Measurements from ENCODE around the gene PDE4DIP.
"Not testable (repeated sequence)": the region's sequence is repeated elsewhere in the genome, so short reads cannot be mapped to it uniquely, and the experiment has no call there.

PDE4DIP gene

GRCh38 chr1:148844220-148844619 lies at the start of gene PDE4DIP:
Gene PDE4DIP, plus strand, starts transcription at chr1:148844428. Its CDS starts 347 bp downstream, at chr1:148844775.
- DNase-seq = peak; percentile 30

DNA sequence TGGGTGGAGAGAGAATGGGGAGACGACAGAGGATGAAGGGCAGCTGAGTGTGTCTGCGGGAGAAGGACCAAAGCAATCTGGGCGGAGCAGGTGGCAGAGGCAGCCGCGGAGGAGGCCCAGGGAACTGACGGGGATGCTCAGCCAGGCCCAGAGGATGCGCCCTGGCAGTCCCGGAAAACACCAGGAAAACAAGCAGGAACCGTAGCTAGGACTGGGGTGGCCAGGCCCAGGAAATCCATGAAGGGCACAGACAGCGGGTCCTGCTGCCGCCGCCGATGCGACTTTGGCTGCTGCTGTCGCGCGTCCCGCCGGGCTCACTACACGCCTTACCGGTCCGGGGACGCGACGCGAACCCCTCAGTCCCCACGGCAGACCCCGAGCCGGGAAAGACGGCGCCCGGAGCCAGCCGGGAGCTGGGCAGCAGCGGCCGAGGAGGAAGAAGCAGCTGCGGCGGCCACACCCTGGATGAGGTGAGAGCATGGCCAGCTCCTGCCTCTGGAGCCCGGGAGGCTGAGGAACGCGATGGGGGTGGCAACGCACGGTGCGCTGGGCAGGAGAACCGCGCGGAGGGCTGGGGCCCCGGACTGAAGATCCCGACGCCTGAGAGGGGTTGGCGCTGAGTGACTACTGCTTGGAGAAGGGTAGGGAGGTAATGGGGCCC lies 35.8 kb upstream of the PDE4DIP start:
- DNase-seq = not testable (repeated sequence)

DNA sequence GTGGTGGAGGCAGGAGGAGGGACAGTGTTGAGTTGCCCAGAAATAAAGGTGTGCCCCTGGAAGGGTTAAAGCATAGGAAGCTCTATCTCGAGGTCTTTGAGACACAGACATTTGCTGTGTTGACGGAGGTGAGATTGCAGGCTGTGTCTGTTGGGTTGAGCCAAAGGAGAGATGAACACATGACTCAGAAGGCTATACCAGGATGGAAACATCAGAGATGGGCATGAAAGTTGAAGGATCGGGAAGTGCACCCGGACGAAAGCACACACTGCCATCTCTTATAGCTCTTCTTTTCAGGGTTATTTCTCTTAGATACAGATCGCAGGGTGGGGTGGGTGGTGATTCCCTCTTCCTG lies 35.3 kb upstream of the PDE4DIP start:
- DNase-seq = not testable (repeated sequence)

DNA sequence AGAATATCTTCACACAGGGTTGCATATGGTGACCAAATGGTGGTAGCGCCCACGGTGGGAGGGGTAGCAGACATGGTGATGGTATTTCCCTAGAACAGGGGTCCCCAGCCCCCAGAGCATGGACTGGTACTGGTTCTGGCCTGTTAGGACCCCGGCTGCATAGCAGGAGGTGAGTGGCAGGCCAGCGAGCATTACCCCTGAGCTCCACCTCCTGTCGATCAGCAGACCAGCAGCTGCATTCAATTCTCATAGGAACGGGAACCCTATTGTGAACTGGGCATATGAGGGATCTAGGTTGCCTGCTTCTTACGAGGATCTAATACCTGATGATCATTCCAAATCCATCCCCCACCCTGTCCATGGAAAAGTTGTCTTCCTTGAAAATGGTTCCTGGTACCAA lies 22.0 kb upstream of the PDE4DIP start:
- DNase-seq = not testable (repeated sequence)

DNA sequence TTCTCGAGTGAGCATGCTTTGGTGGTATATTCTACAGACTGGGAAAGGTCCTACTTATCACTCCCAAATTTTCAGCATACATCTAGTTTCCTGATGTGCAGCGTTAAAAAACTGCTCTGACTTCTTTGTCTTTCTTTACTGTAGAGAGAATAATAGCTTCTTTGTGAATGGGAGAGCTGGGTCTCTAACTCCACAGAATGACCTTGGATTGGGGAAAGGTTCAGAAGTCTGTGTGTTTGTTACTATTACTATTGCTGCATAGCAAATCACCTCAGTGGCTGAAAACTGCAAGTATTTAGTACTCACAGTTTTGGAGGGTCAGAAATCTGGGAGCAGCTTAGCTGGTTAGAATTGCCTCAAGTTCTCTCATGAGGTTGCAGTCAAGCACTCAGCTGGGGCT lies 20.4 kb upstream of the PDE4DIP start:
- DNase-seq = not testable (repeated sequence)

DNA sequence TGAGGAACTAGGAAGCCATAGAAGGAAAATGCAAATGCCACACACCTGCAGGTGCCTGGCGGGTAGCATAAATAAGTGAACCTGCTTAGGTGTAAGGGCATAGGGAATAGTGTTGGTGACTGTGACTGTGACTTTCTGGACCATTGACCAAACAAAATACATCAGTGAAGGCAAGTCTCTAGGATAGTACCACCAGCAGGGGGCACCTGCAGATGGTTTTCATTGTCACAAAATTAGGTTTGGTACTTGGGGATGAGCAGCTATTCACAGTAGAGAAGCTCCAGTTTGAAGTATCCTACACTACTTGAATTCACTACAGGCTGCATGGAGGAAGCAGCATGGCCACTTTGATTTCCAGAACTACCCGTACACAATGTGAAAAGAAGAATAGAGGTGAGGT lies 19.2 kb upstream of the PDE4DIP start:
- not testable (repeated sequence) for DNase-seq

GRCh38 chr1:148828531-148828930 lies 15.7 kb upstream of the PDE4DIP start:
- not testable (repeated sequence) for DNase-seq

DNA sequence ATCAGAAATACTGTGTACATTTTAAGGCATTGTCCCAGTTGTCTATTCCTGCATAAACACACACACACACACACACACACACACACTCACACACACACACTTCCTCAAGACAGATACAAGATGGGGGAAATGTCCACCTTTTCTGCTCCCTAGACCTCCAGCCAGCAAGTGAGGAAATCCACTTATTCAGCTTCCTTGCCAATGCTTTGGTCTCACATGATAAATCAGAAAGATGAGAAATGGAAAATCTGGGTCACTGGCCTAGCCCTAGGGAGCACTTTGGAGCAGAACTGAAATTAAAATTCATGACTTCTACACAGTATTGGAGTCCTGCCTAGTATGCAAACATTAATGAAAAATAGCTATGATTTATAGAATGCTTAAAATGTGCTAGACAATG lies 15.3 kb upstream of the PDE4DIP start:
- DNase-seq = not testable (repeated sequence)

DNA sequence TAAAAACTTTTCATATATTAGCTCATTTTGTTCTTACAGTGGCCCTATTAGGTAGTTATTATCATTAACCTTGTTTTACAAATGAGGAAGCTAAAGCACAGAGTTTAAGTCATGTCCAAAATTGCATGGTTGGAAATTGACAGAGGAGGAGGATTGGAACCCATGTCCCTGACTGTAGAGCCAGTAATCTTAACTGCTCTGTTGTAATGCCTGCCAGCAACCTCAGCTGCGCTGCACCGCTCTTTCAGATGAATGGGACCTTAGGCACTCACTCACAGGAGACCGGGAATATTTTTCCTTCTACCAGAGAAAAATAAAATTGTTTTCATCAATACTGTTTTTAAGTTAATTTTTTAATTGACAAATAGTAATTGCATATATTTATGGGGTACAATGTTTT lies 14.9 kb upstream of the PDE4DIP start:
- not testable (repeated sequence) for DNase-seq

DNA sequence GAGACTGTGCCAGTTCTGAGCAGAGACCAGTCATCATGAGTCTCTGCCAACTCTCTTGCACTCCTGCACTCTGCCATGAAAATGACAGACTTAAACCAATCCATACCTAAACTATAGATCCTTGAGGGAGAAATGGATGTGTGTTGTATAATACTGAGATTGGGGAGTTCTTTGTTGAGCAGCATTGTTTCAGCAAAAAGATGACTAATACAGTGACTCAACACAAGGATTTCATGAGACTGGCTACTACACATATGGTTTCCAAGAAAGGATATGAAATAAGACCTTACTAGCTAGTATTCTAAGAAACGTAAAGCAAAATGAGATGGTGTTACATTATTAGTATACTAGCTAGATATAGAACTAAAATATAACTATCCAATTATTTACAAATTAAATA lies 3.0 kb upstream of the PDE4DIP start:
- DNase-seq = peak; percentile 0

- DNase-seq = not testable (repeated sequence)
Observed at GRCh38 chr1:148844651-148845050, 423 bp downstream of the PDE4DIP start.

DNA sequence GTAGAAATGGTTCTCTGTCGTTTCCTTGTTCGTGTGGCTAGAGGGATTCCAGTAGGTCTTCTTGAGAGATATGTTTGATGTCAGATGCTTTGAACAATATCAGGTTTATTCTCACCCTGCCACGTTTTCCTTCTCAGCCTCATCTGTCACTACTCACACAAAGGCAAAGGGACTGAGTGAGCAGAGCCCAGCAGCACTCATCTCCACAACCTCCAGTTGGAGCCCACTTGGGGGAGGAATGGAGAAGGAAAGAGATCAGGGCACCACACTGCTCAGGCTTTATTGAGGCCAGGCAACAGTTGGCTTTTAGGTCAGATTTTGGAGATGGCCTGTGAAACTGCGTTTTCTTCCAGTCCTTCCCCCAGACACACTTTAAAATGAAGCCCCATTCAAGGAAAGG lies 840 bp downstream of the PDE4DIP start:
- DNase-seq = not testable (repeated sequence)

GRCh38 chr1:148850347-148850746 lies 6.1 kb downstream of the PDE4DIP start:
- not testable (repeated sequence) for DNase-seq

- peak; percentile 0 for DNase-seq
Observed at GRCh38 chr1:148850840-148851239, 6.6 kb downstream of the PDE4DIP start.

GRCh38 chr1:148851684-148852083 lies 7.5 kb downstream of the PDE4DIP start:
- not testable (repeated sequence) for DNase-seq

GRCh38 chr1:148853363-148853762 lies 9.1 kb downstream of the PDE4DIP start:
- DNase-seq = not testable (repeated sequence)

GRCh38 chr1:148854063-148854462 lies 9.8 kb downstream of the PDE4DIP start:
- DNase-seq = not testable (repeated sequence)

DNA sequence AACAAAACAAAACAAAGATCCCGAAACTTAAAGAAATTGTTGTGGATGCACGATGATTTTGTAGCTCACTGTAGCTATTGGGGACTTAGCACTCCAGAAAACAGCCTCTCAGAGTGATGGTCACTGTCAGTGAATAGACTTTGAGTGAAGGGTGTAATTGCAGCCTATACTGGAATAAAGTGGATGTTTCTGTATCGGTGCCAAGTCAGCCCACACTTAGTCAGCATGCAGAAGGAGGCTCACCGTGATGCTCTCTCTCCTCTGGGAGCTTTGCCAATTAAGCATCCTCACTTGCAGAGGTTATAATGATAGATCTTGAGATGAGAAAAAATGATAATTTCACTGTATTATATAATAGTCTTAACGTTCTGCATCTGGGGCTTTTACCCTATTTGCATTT lies 11.1 kb downstream of the PDE4DIP start:
- DNase-seq = not testable (repeated sequence)

- DNase-seq = not testable (repeated sequence)
Observed at GRCh38 chr1:148860049-148860448, 15.8 kb downstream of the PDE4DIP start.

DNA sequence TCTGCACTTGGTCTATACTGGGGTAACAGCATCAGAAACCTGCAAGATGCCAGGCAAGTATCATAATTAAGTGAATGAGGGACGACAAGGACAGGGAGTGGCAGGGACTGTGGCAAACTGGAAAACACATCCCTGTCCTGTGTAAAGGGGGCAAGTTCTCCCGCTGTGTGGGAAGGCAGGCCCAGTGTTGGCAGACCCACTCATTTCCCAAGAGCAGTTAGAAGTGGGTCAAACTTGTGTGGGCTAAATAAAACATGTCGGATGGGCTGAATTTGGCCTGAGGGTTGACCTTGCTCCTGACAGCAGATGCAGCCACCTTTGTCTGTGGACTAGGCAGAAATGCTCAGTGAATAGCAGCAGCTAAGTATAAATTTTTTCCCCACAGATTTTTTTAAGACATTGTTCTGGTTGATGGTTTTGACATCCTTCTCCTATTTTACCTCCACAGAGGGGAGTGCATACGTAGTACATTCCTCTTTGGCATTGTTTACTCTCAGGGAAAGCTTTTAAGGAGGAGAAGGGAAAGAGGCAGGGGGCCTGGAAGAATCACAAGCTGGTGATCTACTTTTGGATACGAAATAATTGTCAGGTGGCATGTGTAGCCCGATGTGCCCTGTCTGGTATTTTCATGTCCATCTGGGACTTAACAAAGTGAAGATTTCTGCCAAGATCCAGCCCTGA lies 16.5 kb downstream of the PDE4DIP start:
- not testable (repeated sequence) for DNase-seq

DNA sequence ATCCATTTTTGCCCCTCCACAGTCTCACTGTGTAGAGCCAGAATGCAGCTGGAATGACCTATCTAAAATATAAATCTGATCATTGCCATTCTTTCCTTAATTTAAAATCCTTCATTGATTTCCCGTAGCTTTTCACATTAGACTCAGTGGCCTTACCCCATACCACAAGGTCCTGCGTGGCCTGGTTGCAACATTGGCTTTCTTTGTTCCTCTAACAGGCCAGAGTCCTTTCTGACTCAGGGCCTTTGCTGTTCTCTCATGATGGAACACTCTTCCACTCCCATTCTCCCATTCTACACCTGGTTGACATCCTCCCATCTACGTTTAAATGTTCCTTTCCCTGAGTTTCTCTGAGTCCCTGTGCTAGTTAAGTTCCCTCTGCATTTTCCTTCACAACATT lies 18.4 kb downstream of the PDE4DIP start:
- not testable (repeated sequence) for DNase-seq

- not testable (repeated sequence) for DNase-seq
Observed at GRCh38 chr1:148868924-148869633, 24.9 kb downstream of the PDE4DIP start.

DNA sequence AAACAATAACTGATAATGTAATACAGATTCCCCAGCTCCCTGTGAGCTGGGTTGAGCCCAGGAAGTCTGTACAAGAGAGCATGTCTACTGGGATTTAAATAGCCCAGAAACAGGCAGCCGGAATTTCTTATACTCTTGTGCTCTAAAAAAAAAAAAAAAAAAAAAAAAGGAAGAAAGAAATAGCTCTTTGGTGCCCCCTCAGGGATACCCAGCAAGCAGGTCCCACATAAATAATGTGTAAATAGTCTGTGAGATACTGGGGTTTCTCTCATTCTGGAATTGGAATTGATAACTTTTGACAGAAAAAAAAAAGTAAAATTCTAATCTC lies 25.4 kb downstream of the PDE4DIP start:
- DNase-seq = not testable (repeated sequence)
